Endodermal cell (in vitro differentiated cells): ENCODE data around the gene COL11A2. TPM values are rescaled to one million over a fixed set of nuclear protein-coding genes. Genes with fewer than 3 reads are reported as not detected.
"Not testable (repeated sequence)": the region's sequence is repeated elsewhere in the genome, so short reads cannot be mapped to it uniquely, and the experiment has no call there.

Experiments
- DNase-seq: peaks from one replicate; pipeline ENCODE4 v3.0.0-alpha.2; 2017
- H3K27ac ChIP-seq: 2 replicates; pipeline ENCODE4 v1.5.1; 2013; ENCODE audit warnings: mild to moderate bottlenecking, low read depth, low read length, moderate library complexity
- H3K27me3 ChIP-seq: 2 replicates; pipeline ENCODE4 v1.6.1; 2013; ENCODE audit warnings: mild to moderate bottlenecking, low read length, moderate library complexity; ENCODE audit not compliant: insufficient read depth, control insufficient read depth, poor library complexity, severe bottlenecking
- H3K36me3 ChIP-seq: 2 replicates; pipeline ENCODE4 v1.7.0; 2013; ENCODE audit warnings: mild to moderate bottlenecking, low read length, moderate library complexity; ENCODE audit not compliant: control insufficient read depth, insufficient read depth
- H3K4me1 ChIP-seq: one replicate; pipeline ENCODE4 v1.7.0; 2013; ENCODE audit warnings: low read length; ENCODE audit not compliant: control insufficient read depth, insufficient read depth
- H3K4me3 ChIP-seq: 2 replicates; pipeline ENCODE4 v1.5.1; 2013; ENCODE audit warnings: mild to moderate bottlenecking, low read length, moderate library complexity
- H3K9ac ChIP-seq: 2 replicates; pipeline ENCODE4 v1.6.1; 2013; ENCODE audit warnings: mild to moderate bottlenecking, low read length, moderate library complexity; ENCODE audit not compliant: poor library complexity, severe bottlenecking; ENCODE audit errors: extremely low read depth
- H3K9me3 ChIP-seq: 2 replicates; pipeline ENCODE4 v1.6.1; 2013; ENCODE audit warnings: mild to moderate bottlenecking, low read length, moderate library complexity; ENCODE audit not compliant: control insufficient read depth
- H3K27ac Mint-ChIP-seq: 2 replicates; pipeline ENCODE4 v1.8.0; 2020; ENCODE audit warnings: mixed read lengths
- H3K27me3 Mint-ChIP-seq: 2 replicates; pipeline ENCODE4 v1.8.0; 2021; ENCODE audit warnings: mild to moderate bottlenecking, mixed read lengths; ENCODE audit not compliant: insufficient read depth
- H3K36me3 Mint-ChIP-seq: 2 replicates; pipeline ENCODE4 v1.8.0; 2020; ENCODE audit warnings: low read depth, mixed read lengths
- H3K4me1 Mint-ChIP-seq: 2 replicates; pipeline ENCODE4 v1.8.0; 2020; ENCODE audit warnings: mixed read lengths
- H3K4me3 Mint-ChIP-seq: 2 replicates; pipeline ENCODE4 v1.8.0; 2020; ENCODE audit warnings: mild to moderate bottlenecking, moderate library complexity, mixed read lengths
- H3K9me3 Mint-ChIP-seq: 2 replicates; pipeline ENCODE4 v1.8.0; 2020; ENCODE audit warnings: mild to moderate bottlenecking, mixed read lengths
- WGBS, 2 experiments: methylation state at CpG; one replicate each; pipeline versions ENCODE4 v1.1.5 to v1.1.7; 2013; ENCODE audit warnings: missing lambda C conversion rate in 2 of 2, mixed read lengths in 1 of 2; ENCODE audit not compliant: insufficient coverage in 1 of 2, insufficient read length in 1 of 2; 5-methylcytosine and 5-hydroxymethylcytosine counted together
- total RNA-seq, 2 donors: library from RNA; stranded (reverse); fragmentation: NEBNext Ultra II Directional in 1 of 2; extraction: Animal tissue kit (Norgen Biotek cat#: 25700) in 1 of 2; gene quantifications; 2 replicates in 1 of 2; 3 replicates in 1 of 2; pipeline ENCODE4 v1.2.1, GENCODE V29; 2021
- TF ChIP-seq, protein P1 (sequence below): fragments of 200-600 bp; sonication (generic); conservative IDR thresholded peaks from 2 replicates; pipeline ENCODE4 v1.5.0; 2021; ENCODE audit warnings: antibody characterized with exemption, mild to moderate bottlenecking

COL11A2 gene
- total RNA-seq, 2 donors from 2014 or later = 1.3 to 2.8 TPM

GRCh38 chr6:33156561-33156960 is 35.7 kb downstream of the COL11A2 start:
- Histone ChIP-seq H3K4me1 (no peaks in the 10 kb centered on the region), H3K9me3 (peaks cover 5% of the 10 kb centered on the region), H3K4me3 (no peak overlapping the region), H3K27ac (no peak overlapping the region), H3K27me3 (peaks cover under 1% of the 10 kb centered on the region), H3K9ac (no peak overlapping the region), H3K36me3 (no peaks in the 10 kb centered on the region)
- WGBS, 2 experiments = 92 to 94% methylated on average over 3 to 6 of the region's 6 CpGs
- peaks cover 18% of the 10 kb centered on the region for H3K27me3 Mint-ChIP-seq
- H3K27ac Mint-ChIP-seq = no peak overlapping the region
- TF ChIP-seq, protein P1, sequence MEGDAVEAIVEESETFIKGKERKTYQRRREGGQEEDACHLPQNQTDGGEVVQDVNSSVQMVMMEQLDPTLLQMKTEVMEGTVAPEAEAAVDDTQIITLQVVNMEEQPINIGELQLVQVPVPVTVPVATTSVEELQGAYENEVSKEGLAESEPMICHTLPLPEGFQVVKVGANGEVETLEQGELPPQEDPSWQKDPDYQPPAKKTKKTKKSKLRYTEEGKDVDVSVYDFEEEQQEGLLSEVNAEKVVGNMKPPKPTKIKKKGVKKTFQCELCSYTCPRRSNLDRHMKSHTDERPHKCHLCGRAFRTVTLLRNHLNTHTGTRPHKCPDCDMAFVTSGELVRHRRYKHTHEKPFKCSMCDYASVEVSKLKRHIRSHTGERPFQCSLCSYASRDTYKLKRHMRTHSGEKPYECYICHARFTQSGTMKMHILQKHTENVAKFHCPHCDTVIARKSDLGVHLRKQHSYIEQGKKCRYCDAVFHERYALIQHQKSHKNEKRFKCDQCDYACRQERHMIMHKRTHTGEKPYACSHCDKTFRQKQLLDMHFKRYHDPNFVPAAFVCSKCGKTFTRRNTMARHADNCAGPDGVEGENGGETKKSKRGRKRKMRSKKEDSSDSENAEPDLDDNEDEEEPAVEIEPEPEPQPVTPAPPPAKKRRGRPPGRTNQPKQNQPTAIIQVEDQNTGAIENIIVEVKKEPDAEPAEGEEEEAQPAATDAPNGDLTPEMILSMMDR = no peak
- no peaks in the 10 kb centered on the region for H3K4me1 Mint-ChIP-seq
- H3K36me3 Mint-ChIP-seq = peaks cover 2% of the 10 kb centered on the region
- no peak for DNase-seq
- H3K9me3 Mint-ChIP-seq = peaks cover 22% of the 10 kb centered on the region
- no peak overlapping the region for H3K4me3 Mint-ChIP-seq

DNA sequence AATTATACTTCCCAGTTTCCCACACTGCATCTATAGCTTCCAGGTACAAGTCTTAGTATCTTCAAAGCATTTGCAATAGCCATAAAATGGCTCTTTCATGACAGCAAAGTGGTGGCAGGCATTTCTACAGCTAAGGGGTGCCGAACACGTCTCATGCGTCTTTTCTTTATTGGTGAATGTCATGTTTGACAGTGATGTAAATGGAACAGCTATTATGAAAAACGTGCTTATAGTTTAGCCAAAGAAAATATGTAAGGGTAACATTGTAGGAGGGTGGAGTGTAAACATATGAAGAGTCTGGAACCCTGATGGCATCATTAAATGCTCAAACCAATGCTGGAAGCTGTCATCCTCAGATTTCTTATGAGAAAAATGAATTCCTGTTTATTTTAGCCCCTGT is 37.9 kb downstream of the COL11A2 start:
- 78 to 82% methylated on average over 4 of the region's 4 CpGs for WGBS, 2 experiments
- Mint-ChIP-seq H3K4me1 (no peaks in the 10 kb centered on the region), H3K36me3 (peaks cover 2% of the 10 kb centered on the region), H3K27me3 (peaks cover 11% of the 10 kb centered on the region), H3K27ac (no peak overlapping the region), H3K9me3 (peaks cover 29% of the 10 kb centered on the region), H3K4me3 (no peak overlapping the region)
- no peak overlapping the region for H3K27ac ChIP-seq
- no peak overlapping the region for H3K4me3 ChIP-seq
- peaks cover 10% of the 10 kb centered on the region for H3K9me3 ChIP-seq
- TF ChIP-seq, protein P1 = no peak
- H3K27me3 ChIP-seq = no peaks in the 10 kb centered on the region
- no peaks in the 10 kb centered on the region for H3K36me3 ChIP-seq
- H3K4me1 ChIP-seq = no peaks in the 10 kb centered on the region
- DNase-seq = no peak
- H3K9ac ChIP-seq = no peak overlapping the region

- H3K27me3 Mint-ChIP-seq = peaks cover 11% of the 10 kb centered on the region
- TF ChIP-seq, protein P1 = no peak
- H3K4me1 ChIP-seq = no peaks in the 10 kb centered on the region
- no peak for DNase-seq
- no peak overlapping the region for H3K27ac ChIP-seq
- H3K9me3 Mint-ChIP-seq = peaks cover 29% of the 10 kb centered on the region
- no peak overlapping the region for H3K9ac ChIP-seq
- H3K36me3 ChIP-seq = no peaks in the 10 kb centered on the region
- no peaks in the 10 kb centered on the region for H3K27me3 ChIP-seq
- 100% methylated on average over 1 of the region's 1 CpG for WGBS, 2 experiments
- H3K27ac Mint-ChIP-seq = no peak overlapping the region
- H3K4me3 ChIP-seq = no peak overlapping the region
- H3K4me3 Mint-ChIP-seq = no peak overlapping the region
- H3K9me3 ChIP-seq = peaks cover 10% of the 10 kb centered on the region
- H3K36me3 Mint-ChIP-seq = peaks cover 2% of the 10 kb centered on the region
- H3K4me1 Mint-ChIP-seq = no peaks in the 10 kb centered on the region
Observed at GRCh38 chr6:33151050-33151449, 41.2 kb downstream of the COL11A2 start.

GRCh38 chr6:33150560-33150959 is 41.7 kb downstream of the COL11A2 start:
- not testable (repeated sequence) for H3K4me1 Mint-ChIP-seq, DNase-seq, H3K27ac Mint-ChIP-seq, H3K27me3 ChIP-seq, H3K36me3 ChIP-seq, H3K9me3 ChIP-seq, H3K4me3 ChIP-seq, H3K36me3 Mint-ChIP-seq, H3K4me3 Mint-ChIP-seq, H3K4me1 ChIP-seq, H3K27ac ChIP-seq, H3K9ac ChIP-seq
- Mint-ChIP-seq H3K27me3 (peaks cover 11% of the 10 kb centered on the region), H3K9me3 (peaks cover 29% of the 10 kb centered on the region)
- 95 to 100% methylated on average over 1 to 3 of the region's 3 CpGs for WGBS, 2 experiments
